ENCODE results near the gene SLC13A2. TPM values are rescaled to one million over a fixed set of nuclear protein-coding genes. Genes with fewer than 3 reads are reported as not detected.

SLC13A2 gene
- total and polyA plus RNA-seq, 9 of the 15 experiments (the other 6 are each of a cell fraction or from before 2014, with no cell fraction given): 0.13 TPM; not detected in 8

DNA sequence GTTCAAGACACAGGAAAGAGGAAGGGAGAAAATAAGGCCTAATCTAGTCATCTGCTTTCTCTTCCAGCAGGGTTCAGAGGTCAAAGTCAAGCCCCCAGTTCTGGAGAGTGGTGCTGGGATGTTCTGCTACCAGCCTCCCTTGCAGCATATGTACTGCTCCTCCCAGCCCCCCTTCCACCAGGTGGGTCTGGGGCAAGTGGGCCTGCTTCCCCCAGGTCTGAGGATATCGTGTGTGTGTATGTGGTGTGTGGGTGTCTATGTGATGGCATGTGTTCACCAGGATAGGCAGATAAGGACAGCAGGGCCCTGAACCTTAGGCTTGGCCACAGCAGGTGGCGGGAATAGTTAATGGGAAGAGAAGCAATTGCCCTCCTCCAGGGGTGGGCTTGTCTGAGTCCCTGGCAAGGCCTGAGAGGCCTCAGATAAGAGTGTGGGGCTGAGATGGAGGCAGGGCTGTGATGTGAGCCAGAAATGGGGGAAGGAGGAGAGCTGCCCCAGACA lies 53.8 kb downstream of the SLC13A2 start:
- H2AFZ ChIP-seq (ENCODE audit: low read depth, low read length): no peak overlapping the region
- H3K27ac ChIP-seq (ENCODE audit: extremely low read depth, low read depth, low read length): peak overlapping the region; percentile 10; the same call in 2 of the 3 replicates
- peak overlapping the region; percentile 27; the same call in 1 of the 2 replicates for H3K4me2 ChIP-seq (ENCODE audit: insufficient read depth, low read length)
- ATAC-seq: peak; percentile 77
- no peaks in the 10 kb centered on the region for H3K36me3 ChIP-seq (ENCODE audit: control insufficient read depth, insufficient read depth, low read length)
- peaks cover 8% of the 10 kb centered on the region for H3K9me3 ChIP-seq (replicated peaks; ENCODE audit: control insufficient read depth, insufficient read depth, low read depth, low read length)
- peaks cover 29 to 49% of the 10 kb centered on the region in 2 experiments; a peak in 4 of 5 replicates for H3K4me1 ChIP-seq (replicated peaks in 1 of 2; ENCODE audit: control insufficient read depth in 2 of 2, insufficient read depth in 2 of 2, low read length in 2 of 2)
- no peak overlapping the region; a peak in 1 of 4 replicates for H3K9ac ChIP-seq (ENCODE audit: insufficient read depth in 1 of 2, low read depth in 2 of 2, low read length in 2 of 2)
- ChIA-PET POLR2A (interaction anchor here (0.7 to 1.0 kb wide), 2 partner anchors 27 to 43 kb away, joined by 3 to 4 read pairs; no protein-coding TSS in a partner anchor), CTCF (ENCODE audit: low intra/inter-chr PET ratio) (no interaction called here)
- intact Hi-C loops (cut with micrococcal nuclease) (no loop called here), in situ Hi-C loops (cut with MboI) (no loop called here)
- BruUV-seq (replicated peaks): no TSS peak
- DNase-seq (ENCODE audit: extremely low read depth in 1 of 4, low spot score in 3 of 4): peak; percentile 84 to 92 (median 86)
- FAIRE-seq: peak; percentile 74
- WGBS (ENCODE audit: insufficient coverage, low coverage, missing lambda C conversion rate): 20% methylated on average over 2 of the region's 2 CpGs
- no peaks in the 10 kb centered on the region for H3K79me2 ChIP-seq (ENCODE audit: control insufficient read depth, insufficient read depth, low read length)
- peaks cover 5 to 10% of the 10 kb centered on the region in 2 experiments; a peak in 2 of 5 replicates for H3K27me3 ChIP-seq (ENCODE audit: control insufficient read depth in 2 of 2, insufficient read depth in 2 of 2, low read length in 2 of 2)
- H3K4me3 ChIP-seq: no peak overlapping the region
- no peaks in the 10 kb centered on the region for H4K20me1 ChIP-seq (replicated peaks; ENCODE audit: control insufficient read depth, insufficient read depth, low read length)
- H3K9me1 ChIP-seq (ENCODE audit: control insufficient read depth, insufficient read depth, low read length): no peaks in the 10 kb centered on the region
- TF ChIP-seq POLR2B (IDR thresholded peaks at IDR 0.05; ENCODE audit: low read depth, partially characterized antibody): no peak
- TF ChIP-seq POLR3G (IDR thresholded peaks at IDR 0.05; ENCODE audit: extremely low read depth, insufficient read length, insufficient replicate concordance): no peak
- TF ChIP-seq RBFOX2 (IDR thresholded peaks at IDR 0.05; ENCODE audit: low read depth, low read length): no peak
- no peak for TF ChIP-seq XRCC5 (IDR thresholded peaks at IDR 0.05; ENCODE audit: low read depth, low read length)
- TF ChIP-seq, protein P1, sequence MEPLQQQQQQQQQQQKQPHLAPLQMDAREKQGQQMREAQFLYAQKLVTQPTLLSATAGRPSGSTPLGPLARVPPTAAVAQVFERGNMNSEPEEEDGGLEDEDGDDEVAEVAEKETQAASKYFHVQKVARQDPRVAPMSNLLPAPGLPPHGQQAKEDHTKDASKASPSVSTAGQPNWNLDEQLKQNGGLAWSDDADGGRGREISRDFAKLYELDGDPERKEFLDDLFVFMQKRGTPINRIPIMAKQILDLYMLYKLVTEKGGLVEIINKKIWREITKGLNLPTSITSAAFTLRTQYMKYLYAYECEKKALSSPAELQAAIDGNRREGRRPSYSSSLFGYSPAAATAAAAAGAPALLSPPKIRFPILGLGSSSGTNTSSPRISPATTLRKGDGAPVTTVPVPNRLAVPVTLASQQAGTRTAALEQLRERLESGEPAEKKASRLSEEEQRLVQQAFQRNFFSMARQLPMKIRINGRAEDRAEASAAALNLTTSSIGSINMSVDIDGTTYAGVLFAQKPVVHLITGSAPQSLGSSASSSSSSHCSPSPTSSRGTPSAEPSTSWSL (CRISPR knock-in tag; IDR thresholded peaks at IDR 0.05; ENCODE audit: borderline replicate concordance): no peak
- no peak; the same call in 1 of the 2 replicates for TF ChIP-seq MYBL2 (IDR thresholded peaks at IDR 0.05; ENCODE audit: low read depth)
- no peak for TF ChIP-seq MYBL2 (CRISPR knock-in tag; IDR thresholded peaks at IDR 0.05; ENCODE audit: borderline replicate concordance)
- TF ChIP-seq MCM3 (IDR thresholded peaks at IDR 0.05): no peak
- no peak for TF ChIP-seq ZNF318 (IDR thresholded peaks at IDR 0.05; ENCODE audit: borderline replicate concordance in 1 of 2, low read depth in 1 of 2)
- TF ChIP-seq, protein P2, sequence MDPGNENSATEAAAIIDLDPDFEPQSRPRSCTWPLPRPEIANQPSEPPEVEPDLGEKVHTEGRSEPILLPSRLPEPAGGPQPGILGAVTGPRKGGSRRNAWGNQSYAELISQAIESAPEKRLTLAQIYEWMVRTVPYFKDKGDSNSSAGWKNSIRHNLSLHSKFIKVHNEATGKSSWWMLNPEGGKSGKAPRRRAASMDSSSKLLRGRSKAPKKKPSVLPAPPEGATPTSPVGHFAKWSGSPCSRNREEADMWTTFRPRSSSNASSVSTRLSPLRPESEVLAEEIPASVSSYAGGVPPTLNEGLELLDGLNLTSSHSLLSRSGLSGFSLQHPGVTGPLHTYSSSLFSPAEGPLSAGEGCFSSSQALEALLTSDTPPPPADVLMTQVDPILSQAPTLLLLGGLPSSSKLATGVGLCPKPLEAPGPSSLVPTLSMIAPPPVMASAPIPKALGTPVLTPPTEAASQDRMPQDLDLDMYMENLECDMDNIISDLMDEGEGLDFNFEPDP (CRISPR knock-in tag; IDR thresholded peaks at IDR 0.05): no peak
